ENCODE data around the gene CSNK2B.

The CSNK2B gene

DNA sequence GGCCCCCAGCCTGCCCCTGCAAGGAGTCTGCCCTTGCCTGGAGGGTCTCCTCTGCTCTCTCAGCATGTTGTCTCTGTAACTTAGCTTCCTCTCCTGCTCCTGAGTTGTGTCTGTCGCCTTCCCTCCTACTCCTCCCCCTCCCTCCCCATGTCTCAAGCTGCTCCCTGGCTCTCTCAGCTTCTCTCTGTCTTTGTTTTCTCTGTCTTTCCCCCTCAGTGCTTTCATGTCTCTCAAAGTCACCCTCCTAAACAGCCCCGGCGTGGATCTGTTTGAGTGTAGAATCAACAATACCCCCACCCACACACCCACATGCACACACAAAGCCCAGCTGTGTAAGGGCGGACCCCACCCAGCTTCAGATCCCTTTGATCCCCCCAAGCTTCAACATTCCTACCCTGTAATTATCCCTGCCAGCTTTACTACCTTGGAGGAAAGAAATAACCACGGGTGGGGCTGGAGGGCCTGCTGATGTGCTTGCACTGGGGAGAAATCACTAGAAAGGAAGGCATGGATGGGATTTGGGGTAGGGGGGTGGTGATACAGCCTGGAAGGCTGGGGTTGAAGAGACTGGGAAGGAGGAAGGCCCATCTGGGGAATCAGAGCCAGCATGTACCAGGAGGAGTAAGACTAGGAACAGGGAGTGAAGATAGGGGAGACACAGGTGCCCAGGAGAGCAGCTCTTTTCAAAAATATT, 48.3 kb downstream of the CSNK2B start:
- Histone ChIP-seq H3K4me3 (ENCODE audit: low read length) (no peak overlapping the region), H3K18ac (ENCODE audit: low read length) (peak overlapping the region; percentile 92), H3K4me2 (ENCODE audit: low read length) (no peak overlapping the region), H2AK5ac (ENCODE audit: low read length) (no peak overlapping the region), H3K56ac (ENCODE audit: low read length) (peak overlapping the region; percentile 93), H2BK5ac (ENCODE audit: low read length) (peak overlapping the region; percentile 96), H2BK120ac (ENCODE audit: low read depth, low read length) (peak overlapping the region; percentile 8), H3K27ac (ENCODE audit: low read depth, low read length) (peak overlapping the region; percentile 69), H3K4me1 (ENCODE audit: control insufficient read depth, low read depth, low read length) (peaks cover 23% of the 10 kb centered on the region), H3K79me2 (ENCODE audit: control insufficient read depth, insufficient read depth, low read length) (no peaks in the 10 kb centered on the region), H3K36me3 (ENCODE audit: control insufficient read depth, insufficient read depth, low read length) (no peaks in the 10 kb centered on the region), H3K27me3 (ENCODE audit: insufficient read depth, low read length, poor library complexity) (no peaks in the 10 kb centered on the region), H2BK15ac (replicated peaks; ENCODE audit: low read depth) (no peak overlapping the region), H4K8ac (ENCODE audit: low read depth, low read length) (no peak overlapping the region), H3K79me1 (ENCODE audit: low read length) (no peaks in the 10 kb centered on the region), H3K9ac (ENCODE audit: low read length) (peak overlapping the region; percentile 62), H4K5ac (ENCODE audit: low read length) (peak overlapping the region; percentile 76), H3K23ac (ENCODE audit: low read length) (peak overlapping the region; percentile 98), H3K4ac (ENCODE audit: low read depth, low read length) (peak overlapping the region; percentile 64)
- DNase-seq: peak; percentile 87
- WGBS (ENCODE audit: extremely low coverage, insufficient coverage, low lambda C conversion rate): no CpG with 5 or more reads among the region's 5 CpGs

GRCh38 chr6:31715022-31715958, 49.4 kb downstream of the CSNK2B start, which contains the start of gene LY6G6D:
TSS of gene LY6G6D (plus strand) at chr6:31715348. CDS start at chr6:31715356, 8 bp downstream.
- H3K4me3 ChIP-seq (ENCODE audit: low read length): no peak within 1 kb of the TSS
- peak within 1 kb of the TSS; percentile 98 for H3K23ac ChIP-seq (ENCODE audit: low read length)
- H4K5ac ChIP-seq (ENCODE audit: low read length): peak within 1 kb of the TSS; percentile 76
- H3K36me3 ChIP-seq (ENCODE audit: control insufficient read depth, insufficient read depth, low read length): no peaks in the 10 kb centered on the region
- no peak within 1 kb of the TSS for H4K8ac ChIP-seq (ENCODE audit: low read depth, low read length)
- no peaks in the 10 kb centered on the region for H3K79me2 ChIP-seq (ENCODE audit: control insufficient read depth, insufficient read depth, low read length)
- peak within 1 kb of the TSS; percentile 62 for H3K9ac ChIP-seq (ENCODE audit: low read length)
- H2BK120ac ChIP-seq (ENCODE audit: low read depth, low read length): peak within 1 kb of the TSS; percentile 80
- no CpG with 5 or more reads among the region's 16 CpGs for WGBS (ENCODE audit: extremely low coverage, insufficient coverage, low lambda C conversion rate)
- H3K18ac ChIP-seq (ENCODE audit: low read length): peak within 1 kb of the TSS; percentile 77
- no peak within 1 kb of the TSS for H3K4me2 ChIP-seq (ENCODE audit: low read length)
- no peak within 1 kb of the TSS for H2BK15ac ChIP-seq (replicated peaks; ENCODE audit: low read depth)
- H3K27ac ChIP-seq (ENCODE audit: low read depth, low read length): peak within 1 kb of the TSS; percentile 69
- peak within 1 kb of the TSS; percentile 96 for H2BK5ac ChIP-seq (ENCODE audit: low read length)
- no peak for DNase-seq
- H3K79me1 ChIP-seq (ENCODE audit: low read length): no peaks in the 10 kb centered on the region
- peaks cover 23% of the 10 kb centered on the region for H3K4me1 ChIP-seq (ENCODE audit: control insufficient read depth, low read depth, low read length)
- peak within 1 kb of the TSS; percentile 64 for H3K4ac ChIP-seq (ENCODE audit: low read depth, low read length)
- H2AK5ac ChIP-seq (ENCODE audit: low read length): peak within 1 kb of the TSS; percentile 56
- peak within 1 kb of the TSS; percentile 93 for H3K56ac ChIP-seq (ENCODE audit: low read length)
- no peaks in the 10 kb centered on the region for H3K27me3 ChIP-seq (ENCODE audit: insufficient read depth, low read length, poor library complexity)

DNA sequence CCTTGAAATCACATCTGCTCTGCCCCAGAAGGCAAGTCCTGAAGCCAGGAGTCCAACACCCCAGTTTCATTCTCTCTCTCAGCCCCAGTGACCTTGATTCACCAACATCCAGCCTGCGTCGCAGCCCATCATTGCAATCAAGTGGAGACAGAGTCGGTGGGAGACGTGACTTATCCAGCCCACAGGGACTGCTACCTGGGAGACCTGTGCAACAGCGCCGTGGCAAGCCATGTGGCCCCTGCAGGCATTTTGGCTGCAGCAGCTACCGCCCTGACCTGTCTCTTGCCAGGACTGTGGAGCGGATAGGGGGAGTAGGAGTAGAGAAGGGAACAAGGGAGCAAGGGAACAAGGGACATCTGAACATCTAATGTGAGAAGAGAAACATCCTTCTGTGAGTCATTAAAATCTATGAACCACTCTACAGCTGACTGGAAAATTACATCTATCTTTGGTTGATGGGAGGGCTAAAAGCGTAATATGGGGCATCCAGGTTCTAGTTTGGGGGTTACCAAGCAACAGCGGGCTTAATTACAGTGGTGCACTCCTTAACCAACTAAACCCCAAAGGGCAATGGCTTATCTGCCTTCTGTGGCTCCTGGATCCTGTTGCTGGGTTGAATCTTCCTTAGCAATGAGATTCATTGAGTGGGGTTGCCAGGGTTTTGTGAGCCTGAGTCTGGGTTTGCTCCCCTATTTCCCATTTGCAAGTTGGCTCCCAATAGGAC, 51.8 kb downstream of the CSNK2B start:
- no CpG with 5 or more reads among the region's 10 CpGs for WGBS (ENCODE audit: extremely low coverage, insufficient coverage, low lambda C conversion rate)
- H4K5ac ChIP-seq (ENCODE audit: low read length): no peak overlapping the region
- H2BK15ac ChIP-seq (replicated peaks; ENCODE audit: low read depth): no peak overlapping the region
- no peaks in the 10 kb centered on the region for H3K27me3 ChIP-seq (ENCODE audit: insufficient read depth, low read length, poor library complexity)
- H3K9ac ChIP-seq (ENCODE audit: low read length): no peak overlapping the region
- no peaks in the 10 kb centered on the region for H3K79me2 ChIP-seq (ENCODE audit: control insufficient read depth, insufficient read depth, low read length)
- no peak overlapping the region for H2BK5ac ChIP-seq (ENCODE audit: low read length)
- H3K79me1 ChIP-seq (ENCODE audit: low read length): no peaks in the 10 kb centered on the region
- no peak overlapping the region for H2AK5ac ChIP-seq (ENCODE audit: low read length)
- H3K27ac ChIP-seq (ENCODE audit: low read depth, low read length): no peak overlapping the region
- H3K36me3 ChIP-seq (ENCODE audit: control insufficient read depth, insufficient read depth, low read length): no peaks in the 10 kb centered on the region
- no peak overlapping the region for H2BK120ac ChIP-seq (ENCODE audit: low read depth, low read length)
- no peak overlapping the region for H3K4me2 ChIP-seq (ENCODE audit: low read length)
- H3K56ac ChIP-seq (ENCODE audit: low read length): no peak overlapping the region
- no peak overlapping the region for H4K8ac ChIP-seq (ENCODE audit: low read depth, low read length)
- H3K4me3 ChIP-seq (ENCODE audit: low read length): no peak overlapping the region
- H3K4ac ChIP-seq (ENCODE audit: low read depth, low read length): no peak overlapping the region
- peaks cover 18% of the 10 kb centered on the region for H3K4me1 ChIP-seq (ENCODE audit: control insufficient read depth, low read depth, low read length)
- no peak overlapping the region for H3K18ac ChIP-seq (ENCODE audit: low read length)
- no peak overlapping the region for H3K23ac ChIP-seq (ENCODE audit: low read length)
- peak; percentile 85 for DNase-seq

- Histone ChIP-seq H3K18ac (ENCODE audit: low read length) (no peak overlapping the region), H4K8ac (ENCODE audit: low read depth, low read length) (no peak overlapping the region), H2BK15ac (replicated peaks; ENCODE audit: low read depth) (no peak overlapping the region), H3K4ac (ENCODE audit: low read depth, low read length) (no peak overlapping the region), H3K56ac (ENCODE audit: low read length) (no peak overlapping the region), H2BK120ac (ENCODE audit: low read depth, low read length) (no peak overlapping the region), H3K4me2 (ENCODE audit: low read length) (no peak overlapping the region), H3K27ac (ENCODE audit: low read depth, low read length) (no peak overlapping the region), H3K4me3 (ENCODE audit: low read length) (no peak overlapping the region), H3K9ac (ENCODE audit: low read length) (no peak overlapping the region), H2BK5ac (ENCODE audit: low read length) (no peak overlapping the region), H3K79me2 (ENCODE audit: control insufficient read depth, insufficient read depth, low read length) (no peaks in the 10 kb centered on the region), H3K27me3 (ENCODE audit: insufficient read depth, low read length, poor library complexity) (no peaks in the 10 kb centered on the region), H3K79me1 (ENCODE audit: low read length) (no peaks in the 10 kb centered on the region), H3K36me3 (ENCODE audit: control insufficient read depth, insufficient read depth, low read length) (no peaks in the 10 kb centered on the region), H2AK5ac (ENCODE audit: low read length) (no peak overlapping the region), H3K23ac (ENCODE audit: low read length) (no peak overlapping the region), H3K4me1 (ENCODE audit: control insufficient read depth, low read depth, low read length) (peaks cover 17% of the 10 kb centered on the region), H4K5ac (ENCODE audit: low read length) (no peak overlapping the region)
- WGBS (ENCODE audit: extremely low coverage, insufficient coverage, low lambda C conversion rate): no CpG with 5 or more reads among the region's 1 CpG
- peak; percentile 76 for DNase-seq
These were observed 52.4 kb downstream of the CSNK2B start for GRCh38 chr6:31718265-31718664.

GRCh38 chr6:31719001-31719400, 53.1 kb downstream of the CSNK2B start:
- Histone ChIP-seq H3K36me3 (ENCODE audit: control insufficient read depth, insufficient read depth, low read length) (no peaks in the 10 kb centered on the region), H2BK120ac (ENCODE audit: low read depth, low read length) (no peak overlapping the region), H4K8ac (ENCODE audit: low read depth, low read length) (no peak overlapping the region), H3K56ac (ENCODE audit: low read length) (peak overlapping the region; percentile 43), H3K4me3 (ENCODE audit: low read length) (no peak overlapping the region), H3K79me1 (ENCODE audit: low read length) (no peaks in the 10 kb centered on the region), H3K23ac (ENCODE audit: low read length) (no peak overlapping the region), H3K79me2 (ENCODE audit: control insufficient read depth, insufficient read depth, low read length) (no peaks in the 10 kb centered on the region), H3K4me1 (ENCODE audit: control insufficient read depth, low read depth, low read length) (peaks cover 12% of the 10 kb centered on the region), H2BK5ac (ENCODE audit: low read length) (no peak overlapping the region), H3K27me3 (ENCODE audit: insufficient read depth, low read length, poor library complexity) (no peaks in the 10 kb centered on the region), H2AK5ac (ENCODE audit: low read length) (no peak overlapping the region), H2BK15ac (replicated peaks; ENCODE audit: low read depth) (no peak overlapping the region), H3K4ac (ENCODE audit: low read depth, low read length) (no peak overlapping the region), H3K4me2 (ENCODE audit: low read length) (no peak overlapping the region), H3K9ac (ENCODE audit: low read length) (no peak overlapping the region), H3K27ac (ENCODE audit: low read depth, low read length) (no peak overlapping the region), H4K5ac (ENCODE audit: low read length) (no peak overlapping the region), H3K18ac (ENCODE audit: low read length) (no peak overlapping the region)
- WGBS (ENCODE audit: extremely low coverage, insufficient coverage, low lambda C conversion rate): no CpG with 5 or more reads among the region's 6 CpGs
- no peak for DNase-seq
